ENCODE measurements around the gene BRIP1.

GRCh38 chr17:61868074-61868473 is 4.7 kb upstream of the BRIP1 start:
- TF ChIP-seq CTCF (IDR thresholded peaks at IDR 0.05; ENCODE audit: low read depth, low read length) (no peak), EZH2phosphoT487 (IDR thresholded peaks at IDR 0.05; ENCODE audit: low read depth) (no peak)

Data from OCI-LY3 (cell line).